Ovary (tissue), 9 donors: Measurements from ENCODE around the gene UROD. TPM values are rescaled to one million over a fixed set of nuclear protein-coding genes. Genes with fewer than 3 reads are reported as not detected.

Experiments used
- DNase-seq, 5 donors: peaks; one replicate each; pipeline ENCODE4 v3.0.0-alpha.2; 2019 to 2020
- H3K27ac ChIP-seq, 2 donors: fragments of 200-600 bp; one replicate each; pipeline versions ENCODE4 v1.5.1 to v1.8.0; 2019 to 2022
- H3K27me3 ChIP-seq: fragments of 200-600 bp; one replicate; pipeline ENCODE4 v1.8.0; 2022
- H3K36me3 ChIP-seq: fragments of 200-600 bp; sonication (generic); one replicate; pipeline ENCODE4 v1.5.1; 2019
- H3K4me1 ChIP-seq: one replicate; pipeline ENCODE4 v1.8.1; 2013; ENCODE audit warnings: mild to moderate bottlenecking, moderate library complexity; ENCODE audit not compliant: insufficient read depth
- H3K4me3 ChIP-seq: fragments of 200-600 bp; sonication (generic); one replicate; pipeline ENCODE4 v1.5.1; 2017
- H3K9me3 ChIP-seq, 2 donors: fragments of 200-600 bp in 1 of 2; sonication (generic) in 1 of 2; one replicate each; pipeline versions ENCODE4 v1.5.1 to v1.8.1; 2013 to 2019; ENCODE audit warnings: mild to moderate bottlenecking in 1 of 2, moderate library complexity in 1 of 2
- CTCF ChIP-seq, 3 donors: fragments of 450-650 bp in 2 of 3; fragments of 200-600 bp in 1 of 3; IDR thresholded peaks; one replicate each; pipeline versions ENCODE4 v1.5.1 to v1.8.0; 2016 to 2022; ENCODE audit warnings: antibody characterized with exemption in 3 of 3, mild to moderate bottlenecking in 1 of 3
- EP300 ChIP-seq: sonication (generic); formaldehyde crosslinking; IDR thresholded peaks from one replicate; pipeline ENCODE4 v1.6.1; 2017; ENCODE audit warnings: antibody characterized with exemption
- POLR2A ChIP-seq: fragments of 450-650 bp; IDR thresholded peaks from one replicate; pipeline ENCODE4 v1.6.1; 2017; ENCODE audit warnings: antibody characterized with exemption, mild to moderate bottlenecking, moderate library complexity
- WGBS, 3 donors: extraction: QIAGEN DNeasy Blood & Tissue Kit in 1 of 3; methylation state at CpG; one replicate each; pipeline versions ENCODE4 v1.1.5 to v1.1.7; 2013 to 2017; 5-methylcytosine and 5-hydroxymethylcytosine counted together
- intact Hi-C, 4 donors: fragments of 100-400 bp; cut with DNase I; formaldehyde crosslinking; loops; one replicate each; pipeline versions ENCODE4 v1.11.0 to v1.15.1; 2022 to 2023
- polyA plus RNA-seq, 2 donors: library from polyadenylated mRNA; stranded (reverse); fragments of 200-250 nt in 1 of 2; fragments of 350-450 nt in 1 of 2; fragmentation: Illumina TruSeq in 1 of 2; extraction: RNeasy Lipid Tissue Mini Kit (QIAGEN cat#74804) in 1 of 2; gene quantifications; one replicate each; pipeline ENCODE4 v1.2.3, GENCODE V29; 2013 to 2014
- total RNA-seq, 7 donors: library from RNA; depleted of rRNA in 2 of 7; stranded (reverse); fragments of >200 nt in 2 of 7; fragmentation: NEBNext Ultra II Directional in 3 of 7; extraction: Animal tissue kit (Norgen Biotek cat#: 25700) in 3 of 7; gene quantifications; one replicate each; pipeline versions ENCODE4 v1.1.0 to v1.2.4, GENCODE V29; 2016 to 2023
- donor health status: DM: no; HTN: no; CAD: no; lungs with moderate emphysema.
- donor health status: DM: no; HTN: no; CAD: no.
- donor health status: Bipolar disorder and iron deficiency.
- donor health status: DM: yes; HTN: yes; CAD: no.
- donor health status: DM: no; HTN: no; CAD: no.
- donor health status: DM: yes; HTN: yes; CAD: no.

The UROD gene
- total and polyA plus RNA-seq, 9 donors = 69.2 to 97.2 (median 77.1) TPM

- Histone ChIP-seq H3K36me3 (no peaks in the 10 kb centered on the region), H3K27ac (no peak overlapping the region), H3K27me3 (no peaks in the 10 kb centered on the region), H3K4me3 (no peak overlapping the region), H3K9me3 (no peaks in the 10 kb centered on the region), H3K4me1 (no peaks in the 10 kb centered on the region)
- no peak for DNase-seq
- intact Hi-C loops = no loop called here
- TF ChIP-seq EP300 = no peak
- TF ChIP-seq POLR2A = no peak
- no peak for TF ChIP-seq CTCF (IDR thresholded peaks at IDR 0.05)
- WGBS, 3 donors = 70 to 76% (median 72%) methylated on average over 2 of the region's 2 CpGs
Measured at GRCh38 chr1:45065083-45065482, 53.0 kb downstream of the UROD start.

Other genes with a start within 250 kb of the UROD start
- over 10,000 TPM in 1 of 7 donors, 1,000 to 10,000 TPM in 6; 5,023 to 10,301 (median 5,328) TPM for gene RPS8, start 236.7 kb upstream of the UROD start, total RNA-seq
- gene RPS8, start 236.7 kb upstream of the UROD start, polyA plus RNA-seq = 1,000 to 10,000 TPM; 3,305 to 7,199 TPM
- 1 to 10 TPM in 3 of 7 donors, under 1 TPM in 4; 0.50 to 1.7 (median 0.67) TPM for gene BEST4, start 224.1 kb upstream of the UROD start, total RNA-seq
- under 1 TPM; 0.25 to 0.29 TPM for gene BEST4, start 224.1 kb upstream of the UROD start, polyA plus RNA-seq
- 10 to 100 TPM; 12.3 to 68.6 (median 25.2) TPM for gene PLK3, start 211.9 kb upstream of the UROD start, total RNA-seq
- gene PLK3, start 211.9 kb upstream of the UROD start, polyA plus RNA-seq = 1 to 10 TPM; 4.2 to 9.7 TPM
- gene DYNLT4, start 204.9 kb upstream of the UROD start, total RNA-seq = 10 to 100 TPM in 1 of 7 donors, 1 to 10 TPM in 2, under 1 TPM in 4; 0.35 to 23.7 (median 0.84) TPM
- under 1 TPM in 1 of 2 donors, not detected in 1; 0.22 TPM for gene DYNLT4, start 204.9 kb upstream of the UROD start, polyA plus RNA-seq
- 10 to 100 TPM in 5 of 7 donors, 1 to 10 TPM in 2; 7.7 to 24.3 (median 19.4) TPM for gene BTBD19, start 203.7 kb upstream of the UROD start, total RNA-seq
- 1 to 10 TPM; 7.1 to 8.5 TPM for gene BTBD19, start 203.7 kb upstream of the UROD start, polyA plus RNA-seq
- 10 to 100 TPM in 5 of 7 donors, 1 to 10 TPM in 2; 1.8 to 21.2 (median 10.7) TPM for gene PTCH2, start 169.0 kb upstream of the UROD start, total RNA-seq
- gene PTCH2, start 169.0 kb upstream of the UROD start, polyA plus RNA-seq = 10 to 100 TPM in 1 of 2 donors, 1 to 10 TPM in 1; 2.4 to 14.0 TPM
- 10 to 100 TPM; 15.0 to 34.5 (median 22.7) TPM for gene EIF2B3, start 25.7 kb upstream of the UROD start, total RNA-seq
- 10 to 100 TPM; 14.7 to 26.9 TPM for gene EIF2B3, start 25.7 kb upstream of the UROD start, polyA plus RNA-seq
- 10 to 100 TPM; 20.9 to 46.0 (median 36.1) TPM for gene HECTD3, start 930 bp upstream of the UROD start, total RNA-seq
- gene HECTD3, start 930 bp upstream of the UROD start, polyA plus RNA-seq = 10 to 100 TPM; 27.7 to 45.0 TPM
- 10 to 100 TPM in 3 of 7 donors, 1 to 10 TPM in 4; 6.0 to 13.3 (median 10.0) TPM for gene ZSWIM5, start 194.4 kb downstream of the UROD start, total RNA-seq
- gene ZSWIM5, start 194.4 kb downstream of the UROD start, polyA plus RNA-seq = 10 to 100 TPM in 1 of 2 donors, 1 to 10 TPM in 1; 6.9 to 10.0 TPM